Keratinocyte (primary cell): Measurements from ENCODE around the gene ANKS1B. TPM values are rescaled to one million over a fixed set of nuclear protein-coding genes. Genes with fewer than 3 reads are reported as not detected.
"Not testable (repeated sequence)": the region's sequence is repeated elsewhere in the genome, so short reads cannot be mapped to it uniquely, and the experiment has no call there.

Experiments
- DNase-seq: peaks from one replicate; pipeline ENCODE4 v3.0.0-alpha.2; 2011; ENCODE audit warnings: low read depth, missing footprints, low spot score
- FAIRE-seq: peaks from 2 replicates; lab custom pipeline; 2011; peaks lifted over from hg19 to GRCh38; lab: Jason Lieb, UNC
- H2AFZ ChIP-seq: 2 replicates; pipeline ENCODE4 v1.6.0; 2012; ENCODE audit warnings: low read length, control low read depth, inconsistent platforms; ENCODE audit not compliant: control insufficient read depth
- H3K27ac ChIP-seq: 2 replicates; pipeline ENCODE4 v1.5.1; 2011; ENCODE audit warnings: low read length; ENCODE audit not compliant: control insufficient read depth, insufficient read depth
- H3K27me3 ChIP-seq: 3 replicates; pipeline ENCODE4 v1.6.0; 2011; ENCODE audit warnings: low read length; ENCODE audit not compliant: control insufficient read depth, insufficient read depth; ENCODE audit errors: extremely low read depth
- H3K36me3 ChIP-seq, 2 experiments: 2 replicates in 1 of 2; 3 replicates in 1 of 2; pipeline ENCODE4 v1.5.1; 2011; ENCODE audit warnings: low read length in 2 of 2, mild to moderate bottlenecking in 1 of 2; ENCODE audit not compliant: control insufficient read depth in 2 of 2, insufficient read depth in 2 of 2; ENCODE audit errors: extremely low read depth in 1 of 2
- H3K4me1 ChIP-seq: 3 replicates; pipeline ENCODE4 v1.5.1; 2011; ENCODE audit warnings: low read length; ENCODE audit not compliant: control insufficient read depth, insufficient read depth; ENCODE audit errors: extremely low read depth
- H3K4me2 ChIP-seq: 3 replicates; pipeline ENCODE4 v1.6.0; 2011; ENCODE audit warnings: low read depth, low read length; ENCODE audit not compliant: control insufficient read depth, insufficient read depth; ENCODE audit errors: extremely low read depth
- H3K4me3 ChIP-seq, 3 experiments: fragments of 200-600 bp in 1 of 3; sonication (generic) in 1 of 3; 2 replicates in 2 of 3; 3 replicates in 1 of 3; pipeline ENCODE4 v1.5.1; 2011 to 2016; ENCODE audit warnings: low read length in 3 of 3, mild to moderate bottlenecking in 3 of 3, control low read depth in 2 of 3, inconsistent platforms in 1 of 3, low read depth in 1 of 3, mixed read lengths in 1 of 3, mixed run types in 1 of 3, moderate library complexity in 1 of 3; ENCODE audit not compliant: control insufficient read depth in 2 of 3, insufficient read depth in 2 of 3; ENCODE audit errors: extremely low read depth in 1 of 3
- H3K79me2 ChIP-seq: 2 replicates; pipeline ENCODE4 v1.6.0; 2012; ENCODE audit warnings: low read length; ENCODE audit not compliant: control insufficient read depth, insufficient read depth
- H3K9ac ChIP-seq: 3 replicates; pipeline ENCODE4 v1.6.0; 2011; ENCODE audit warnings: low read length; ENCODE audit not compliant: control insufficient read depth, insufficient read depth; ENCODE audit errors: extremely low read depth
- H3K9me1 ChIP-seq: 3 replicates; pipeline ENCODE4 v1.6.0; 2011; ENCODE audit warnings: low read length; ENCODE audit not compliant: control insufficient read depth, insufficient read depth; ENCODE audit errors: extremely low read depth
- H3K9me3 ChIP-seq: 2 replicates; pipeline ENCODE4 v1.5.1; 2012; ENCODE audit warnings: low read depth, low read length; ENCODE audit not compliant: control insufficient read depth
- H4K20me1 ChIP-seq: 3 replicates; pipeline ENCODE4 v1.6.0; 2011; ENCODE audit warnings: low read length; ENCODE audit not compliant: control insufficient read depth, insufficient read depth; ENCODE audit errors: extremely low read depth
- CTCF ChIP-seq, 3 experiments: IDR thresholded peaks in 1 of 3; conservative IDR thresholded peaks in 1 of 3; optimal IDR thresholded peaks in 1 of 3; 2 replicates in 2 of 3; 3 replicates in 1 of 3; pipeline versions ENCODE3 to v1.5.1; 2011; ENCODE audit warnings: low read length in 3 of 3, mild to moderate bottlenecking in 3 of 3, moderate library complexity in 2 of 3, control low read depth in 1 of 3, inconsistent platforms in 1 of 3; ENCODE audit not compliant: insufficient read depth in 2 of 3; ENCODE audit errors: extremely low read depth in 1 of 3
- EZH2 ChIP-seq: IDR thresholded peaks from one replicate; pipeline ENCODE4 v1.6.1; 2012; ENCODE audit warnings: inconsistent platforms, mild to moderate bottlenecking, low read length, moderate library complexity
- dilution Hi-C: fragments of 300-500 bp; cut with MboI; formaldehyde crosslinking; loops from one replicate; pipeline ENCODE4 v1.7.0; 2020; ENCODE audit warnings: low sequenced_read_pairs; ENCODE audit not compliant: extremely low pct_ligation_motif_present
- polyA plus RNA-seq, 5 experiments: library from polyadenylated mRNA; depleted of rRNA in 3 of 5; stranded (reverse) in 3 of 5; stranded (forward) in 1 of 5; unstranded in 1 of 5; fragments of >200 nt; gene quantifications; 1 replicate in 1 of 5; 2 replicates in 3 of 5; 3 replicates in 1 of 5; pipeline versions ENCODE4 v1.2.1 to v1.2.3, GENCODE V29; 2011 to 2012; ENCODE audit warnings: missing spikeins in 2 of 5, low read depth in 1 of 5, low replicate concordance in 1 of 5

Gene ANKS1B
- polyA plus RNA-seq, 1 donor (not counting 4 experiments of a cell fraction or from before 2014, with no cell fraction given) = not detected

- dilution Hi-C loops = no loop called here
- no peak overlapping the region for H3K4me2 ChIP-seq
- no peaks in the 10 kb centered on the region for H3K27me3 ChIP-seq
- H3K4me3 ChIP-seq = no peak overlapping the region
- H3K9me1 ChIP-seq = no peaks in the 10 kb centered on the region
- H4K20me1 ChIP-seq = no peaks in the 10 kb centered on the region
- H3K36me3 ChIP-seq = no peaks in the 10 kb centered on the region
- no peak for DNase-seq
- no peak for FAIRE-seq
- H3K4me1 ChIP-seq = no peaks in the 10 kb centered on the region
- no peak overlapping the region for H3K9ac ChIP-seq
- no peak for TF ChIP-seq EZH2
- no peak for TF ChIP-seq CTCF (optimal IDR thresholded peaks at IDR 0.05 in 1 of 3, IDR thresholded peaks at IDR 0.05 in 1 of 3, conservative IDR thresholded peaks at IDR 0.05 in 1 of 3; ENCODE audit: extremely low read depth in 1 of 3, insufficient read depth in 2 of 3, low read length in 3 of 3)
- H3K27ac ChIP-seq = no peak overlapping the region
- no peaks in the 10 kb centered on the region for H3K79me2 ChIP-seq
- H2AFZ ChIP-seq = no peak overlapping the region
- H3K9me3 ChIP-seq = no peaks in the 10 kb centered on the region
Observed at GRCh38 chr12:99249543-99249942, 735.2 kb downstream of the ANKS1B start.

- H3K4me3 ChIP-seq, H4K20me1 ChIP-seq, H2AFZ ChIP-seq, FAIRE-seq, DNase-seq, H3K9me3 ChIP-seq, H3K27me3 ChIP-seq, H3K9ac ChIP-seq, H3K27ac ChIP-seq, H3K4me2 ChIP-seq, H3K79me2 ChIP-seq, H3K4me1 ChIP-seq, dilution Hi-C loops, H3K36me3 ChIP-seq, H3K9me1 ChIP-seq: not testable (repeated sequence)
Observed at GRCh38 chr12:99237907-99238538, 746.7 kb downstream of the ANKS1B start.

GRCh38 chr12:99235381-99235780 lies 749.4 kb downstream of the ANKS1B start:
- dilution Hi-C loops = no loop called here
- no peaks in the 10 kb centered on the region for H3K36me3 ChIP-seq
- H3K27ac ChIP-seq = no peak overlapping the region
- no peak overlapping the region for H3K4me3 ChIP-seq
- no peaks in the 10 kb centered on the region for H3K9me1 ChIP-seq
- FAIRE-seq = no peak
- TF ChIP-seq EZH2 = no peak
- TF ChIP-seq CTCF (optimal IDR thresholded peaks at IDR 0.05 in 1 of 3, IDR thresholded peaks at IDR 0.05 in 1 of 3, conservative IDR thresholded peaks at IDR 0.05 in 1 of 3; ENCODE audit: extremely low read depth in 1 of 3, insufficient read depth in 2 of 3, low read length in 3 of 3) = no peak
- H3K9me3 ChIP-seq = no peaks in the 10 kb centered on the region
- no peak overlapping the region for H3K9ac ChIP-seq
- no peak overlapping the region for H2AFZ ChIP-seq
- no peaks in the 10 kb centered on the region for H3K79me2 ChIP-seq
- H3K27me3 ChIP-seq = no peaks in the 10 kb centered on the region
- H3K4me2 ChIP-seq = no peak overlapping the region
- no peaks in the 10 kb centered on the region for H3K4me1 ChIP-seq
- DNase-seq = no peak
- no peaks in the 10 kb centered on the region for H4K20me1 ChIP-seq
